ENCODE measurements around the gene SCUBE1.

Gene SCUBE1

GRCh38 chr22:43313244-43313889 is 29.8 kb downstream of the SCUBE1 start:
- no peak overlapping the region for H3K4me3 ChIP-seq (ENCODE audit: low read depth, low read length)
- DNase-seq (ENCODE audit: low read depth, low spot score): peak; percentile 10
- in situ Hi-C loops (cut with HindIII; ENCODE audit: low sequenced_read_pairs): no loop called here
- TF ChIP-seq, protein P1, sequence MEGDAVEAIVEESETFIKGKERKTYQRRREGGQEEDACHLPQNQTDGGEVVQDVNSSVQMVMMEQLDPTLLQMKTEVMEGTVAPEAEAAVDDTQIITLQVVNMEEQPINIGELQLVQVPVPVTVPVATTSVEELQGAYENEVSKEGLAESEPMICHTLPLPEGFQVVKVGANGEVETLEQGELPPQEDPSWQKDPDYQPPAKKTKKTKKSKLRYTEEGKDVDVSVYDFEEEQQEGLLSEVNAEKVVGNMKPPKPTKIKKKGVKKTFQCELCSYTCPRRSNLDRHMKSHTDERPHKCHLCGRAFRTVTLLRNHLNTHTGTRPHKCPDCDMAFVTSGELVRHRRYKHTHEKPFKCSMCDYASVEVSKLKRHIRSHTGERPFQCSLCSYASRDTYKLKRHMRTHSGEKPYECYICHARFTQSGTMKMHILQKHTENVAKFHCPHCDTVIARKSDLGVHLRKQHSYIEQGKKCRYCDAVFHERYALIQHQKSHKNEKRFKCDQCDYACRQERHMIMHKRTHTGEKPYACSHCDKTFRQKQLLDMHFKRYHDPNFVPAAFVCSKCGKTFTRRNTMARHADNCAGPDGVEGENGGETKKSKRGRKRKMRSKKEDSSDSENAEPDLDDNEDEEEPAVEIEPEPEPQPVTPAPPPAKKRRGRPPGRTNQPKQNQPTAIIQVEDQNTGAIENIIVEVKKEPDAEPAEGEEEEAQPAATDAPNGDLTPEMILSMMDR (IDR thresholded peaks at IDR 0.05; ENCODE audit: low read depth, low read length): no peak

DNA sequence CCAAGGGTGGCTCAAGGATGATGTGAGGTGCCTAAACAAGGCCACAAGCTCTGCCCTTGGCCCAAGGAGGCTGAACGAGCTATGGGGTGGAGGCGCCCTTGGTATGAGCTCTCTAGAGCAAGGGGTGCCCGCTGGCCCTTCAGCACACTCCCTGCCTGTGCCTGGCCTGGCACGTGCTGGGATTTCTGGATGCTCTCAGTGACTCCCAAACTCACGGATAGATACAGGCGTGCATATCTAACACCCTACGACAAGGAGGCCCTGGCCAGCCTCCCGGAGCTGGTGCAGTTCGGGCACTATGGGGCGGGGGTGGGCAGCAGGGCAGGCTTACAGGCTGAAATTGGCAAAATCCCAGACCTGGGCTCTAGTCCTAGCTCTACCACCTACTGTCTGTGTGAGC is 30.6 kb downstream of the SCUBE1 start:
- TF ChIP-seq, protein P1 (IDR thresholded peaks at IDR 0.05; ENCODE audit: low read depth, low read length): no peak
- in situ Hi-C loops (cut with HindIII; ENCODE audit: low sequenced_read_pairs): no loop called here
- H3K4me3 ChIP-seq (ENCODE audit: low read depth, low read length): no peak overlapping the region
- DNase-seq (ENCODE audit: low read depth, low spot score): no peak

- TF ChIP-seq, protein P1 (IDR thresholded peaks at IDR 0.05; ENCODE audit: low read depth, low read length): no peak
- DNase-seq (ENCODE audit: low read depth, low spot score): no peak
- in situ Hi-C loops (cut with HindIII; ENCODE audit: low sequenced_read_pairs): no loop called here
- H3K4me3 ChIP-seq (ENCODE audit: low read depth, low read length): no peak overlapping the region
Observed at GRCh38 chr22:43310798-43311197, 32.4 kb downstream of the SCUBE1 start.

DNA sequence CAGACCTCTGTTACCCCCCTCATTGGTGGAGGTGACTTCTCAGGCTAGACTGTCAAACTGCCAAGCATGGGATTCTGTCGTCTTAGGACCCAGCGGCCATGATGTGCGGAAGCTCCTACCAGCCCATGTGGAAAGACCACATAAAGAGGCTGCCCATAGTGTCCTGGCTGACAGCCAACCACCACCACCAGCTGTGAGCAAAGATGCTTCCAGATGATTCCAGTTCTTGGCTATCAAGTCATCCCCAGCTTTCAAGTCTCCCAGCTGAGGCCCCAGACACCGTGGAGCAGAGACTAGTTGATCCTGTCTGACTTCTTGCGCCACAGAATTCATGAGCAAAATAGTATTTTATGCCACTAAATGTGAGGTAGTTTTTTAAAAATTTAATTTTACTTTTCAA is 32.9 kb downstream of the SCUBE1 start:
- in situ Hi-C loops (cut with HindIII; ENCODE audit: low sequenced_read_pairs): no loop called here
- TF ChIP-seq, protein P1 (IDR thresholded peaks at IDR 0.05; ENCODE audit: low read depth, low read length): no peak
- peak; percentile 16 for DNase-seq (ENCODE audit: low read depth, low spot score)
- no peak overlapping the region for H3K4me3 ChIP-seq (ENCODE audit: low read depth, low read length)

GRCh38 chr22:43308836-43309235 is 34.3 kb downstream of the SCUBE1 start:
- no peak overlapping the region for H3K4me3 ChIP-seq (ENCODE audit: low read depth, low read length)
- no peak for DNase-seq (ENCODE audit: low read depth, low spot score)
- in situ Hi-C loops (cut with HindIII; ENCODE audit: low sequenced_read_pairs): no loop called here
- TF ChIP-seq, protein P1 (IDR thresholded peaks at IDR 0.05; ENCODE audit: low read depth, low read length): no peak

- TF ChIP-seq, protein P1 (IDR thresholded peaks at IDR 0.05; ENCODE audit: low read depth, low read length): no peak
- no peak for DNase-seq (ENCODE audit: low read depth, low spot score)
- in situ Hi-C loops (cut with HindIII; ENCODE audit: low sequenced_read_pairs): no loop called here
- H3K4me3 ChIP-seq (ENCODE audit: low read depth, low read length): no peak overlapping the region
Observed at GRCh38 chr22:43308060-43308830, 34.9 kb downstream of the SCUBE1 start.
